ENCODE measurements around the gene CLNK. TPM values are rescaled to one million over a fixed set of nuclear protein-coding genes. Genes with fewer than 3 reads are reported as not detected.

The CLNK gene
- polyA plus RNA-seq, 2 of the 4 experiments (the other 2 are of a cell fraction): not detected

DNA sequence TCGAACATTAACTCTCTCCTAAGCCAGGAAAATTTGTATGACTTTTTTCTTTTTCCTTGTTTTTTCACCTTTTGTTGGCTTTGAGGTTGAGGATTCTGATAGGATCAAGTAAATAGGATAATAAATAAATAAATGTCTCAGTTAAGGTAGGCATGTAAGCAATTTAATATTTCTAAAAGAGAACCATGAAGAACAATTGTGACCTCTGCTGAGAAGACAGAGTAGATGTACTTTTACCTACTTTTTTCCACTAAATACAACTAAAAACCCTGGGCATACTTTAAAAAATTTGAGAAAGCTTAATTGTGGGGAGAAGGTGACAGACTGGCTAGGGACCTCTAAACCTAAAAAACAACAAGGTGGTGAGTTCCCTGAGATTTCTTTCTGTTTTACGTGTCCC, 31.6 kb upstream of the CLNK start:
- ATAC-seq (no peak), DNase-seq (ENCODE audit: low read depth in 1 of 2, low spot score in 1 of 2) (no peak), FAIRE-seq (no peak)
- 22% methylated on average over 2 of the region's 2 CpGs for WGBS (ENCODE audit: missing lambda C conversion rate)
- H3K4me1 ChIP-seq: no peaks in the 10 kb centered on the region
- H3K9me3 ChIP-seq: no peaks in the 10 kb centered on the region
- no peak overlapping the region for H3K4me2 ChIP-seq
- TF ChIP-seq RAD21 (conservative IDR thresholded peaks at IDR 0.05 in 1 of 2, IDR thresholded peaks at IDR 0.05 in 1 of 2) (no peak), RCOR1 (IDR thresholded peaks at IDR 0.05; ENCODE audit: low read depth, low read length) (no peak), ZNF302 (CRISPR knock-in tag; IDR thresholded peaks at IDR 0.05) (no peak), CBX2 (IDR thresholded peaks at IDR 0.05; ENCODE audit: borderline replicate concordance, low read depth) (no peak), POLR2A (IDR thresholded peaks at IDR 0.05; ENCODE audit: low read length) (no peak), FOSB (CRISPR knock-in tag; IDR thresholded peaks at IDR 0.05) (no peak), NPAS2 (CRISPR knock-in tag; IDR thresholded peaks at IDR 0.05; ENCODE audit: borderline replicate concordance) (no peak), HOXB13 (CRISPR knock-in tag; IDR thresholded peaks at IDR 0.05; ENCODE audit: low read depth) (no peak), TFCP2L1 (CRISPR knock-in tag; IDR thresholded peaks at IDR 0.05) (no peak), EHMT2 (IDR thresholded peaks at IDR 0.05; ENCODE audit: low read depth) (no peak)
- TF ChIP-seq, protein P1, sequence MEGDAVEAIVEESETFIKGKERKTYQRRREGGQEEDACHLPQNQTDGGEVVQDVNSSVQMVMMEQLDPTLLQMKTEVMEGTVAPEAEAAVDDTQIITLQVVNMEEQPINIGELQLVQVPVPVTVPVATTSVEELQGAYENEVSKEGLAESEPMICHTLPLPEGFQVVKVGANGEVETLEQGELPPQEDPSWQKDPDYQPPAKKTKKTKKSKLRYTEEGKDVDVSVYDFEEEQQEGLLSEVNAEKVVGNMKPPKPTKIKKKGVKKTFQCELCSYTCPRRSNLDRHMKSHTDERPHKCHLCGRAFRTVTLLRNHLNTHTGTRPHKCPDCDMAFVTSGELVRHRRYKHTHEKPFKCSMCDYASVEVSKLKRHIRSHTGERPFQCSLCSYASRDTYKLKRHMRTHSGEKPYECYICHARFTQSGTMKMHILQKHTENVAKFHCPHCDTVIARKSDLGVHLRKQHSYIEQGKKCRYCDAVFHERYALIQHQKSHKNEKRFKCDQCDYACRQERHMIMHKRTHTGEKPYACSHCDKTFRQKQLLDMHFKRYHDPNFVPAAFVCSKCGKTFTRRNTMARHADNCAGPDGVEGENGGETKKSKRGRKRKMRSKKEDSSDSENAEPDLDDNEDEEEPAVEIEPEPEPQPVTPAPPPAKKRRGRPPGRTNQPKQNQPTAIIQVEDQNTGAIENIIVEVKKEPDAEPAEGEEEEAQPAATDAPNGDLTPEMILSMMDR (IDR thresholded peaks at IDR 0.05): no peak
- TF ChIP-seq, protein P2, sequence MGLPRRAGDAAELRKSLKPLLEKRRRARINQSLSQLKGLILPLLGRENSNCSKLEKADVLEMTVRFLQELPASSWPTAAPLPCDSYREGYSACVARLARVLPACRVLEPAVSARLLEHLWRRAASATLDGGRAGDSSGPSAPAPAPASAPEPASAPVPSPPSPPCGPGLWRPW (IDR thresholded peaks at IDR 0.05): no peak
- TF ChIP-seq, protein P3, sequence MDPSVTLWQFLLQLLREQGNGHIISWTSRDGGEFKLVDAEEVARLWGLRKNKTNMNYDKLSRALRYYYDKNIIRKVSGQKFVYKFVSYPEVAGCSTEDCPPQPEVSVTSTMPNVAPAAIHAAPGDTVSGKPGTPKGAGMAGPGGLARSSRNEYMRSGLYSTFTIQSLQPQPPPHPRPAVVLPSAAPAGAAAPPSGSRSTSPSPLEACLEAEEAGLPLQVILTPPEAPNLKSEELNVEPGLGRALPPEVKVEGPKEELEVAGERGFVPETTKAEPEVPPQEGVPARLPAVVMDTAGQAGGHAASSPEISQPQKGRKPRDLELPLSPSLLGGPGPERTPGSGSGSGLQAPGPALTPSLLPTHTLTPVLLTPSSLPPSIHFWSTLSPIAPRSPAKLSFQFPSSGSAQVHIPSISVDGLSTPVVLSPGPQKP (IDR thresholded peaks at IDR 0.05; ENCODE audit: low read depth, low read length): no peak
- no peak overlapping the region for H3K27ac ChIP-seq
- H3K4me3 ChIP-seq: no peak overlapping the region
- ChIA-PET POLR2A (no interaction called here), CTCF (no interaction called here)

DNA sequence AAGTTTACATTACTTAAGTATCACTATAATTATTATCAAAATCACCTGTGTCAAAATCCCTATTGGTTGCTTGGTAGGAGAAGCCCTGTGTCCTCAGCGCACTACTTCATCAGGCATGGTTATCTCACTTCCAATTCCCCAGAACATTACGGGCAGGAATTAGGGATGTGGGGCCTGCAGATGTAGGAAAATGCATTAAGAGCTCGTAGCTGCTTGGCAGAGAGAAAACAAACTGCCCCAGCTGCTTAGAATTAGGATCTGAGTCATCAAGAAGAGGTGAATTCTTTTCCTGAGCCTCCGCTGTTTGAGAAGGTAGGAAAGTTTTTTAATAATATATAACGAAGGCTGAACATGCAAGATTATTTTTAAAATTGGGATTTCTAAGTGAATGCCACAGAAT, 31.1 kb upstream of the CLNK start:
- WGBS (ENCODE audit: missing lambda C conversion rate): 17% methylated on average over 5 of the region's 5 CpGs
- no peak for FAIRE-seq
- no peaks in the 10 kb centered on the region for H3K4me1 ChIP-seq
- no peaks in the 10 kb centered on the region for H3K9me3 ChIP-seq
- H3K4me3 ChIP-seq: no peak overlapping the region
- H3K27ac ChIP-seq: no peak overlapping the region
- no peak for ATAC-seq
- DNase-seq (ENCODE audit: low read depth in 1 of 2, low spot score in 1 of 2): no peak
- no peak overlapping the region for H3K4me2 ChIP-seq
- ChIA-PET CTCF (no interaction called here), POLR2A (no interaction called here)
- no peak for TF ChIP-seq SMC3 (IDR thresholded peaks at IDR 0.05)
- no peak for TF ChIP-seq KDM1A (IDR thresholded peaks at IDR 0.05; ENCODE audit: low read depth)
- TF ChIP-seq MYC (IDR thresholded peaks at IDR 0.05; ENCODE audit: borderline replicate concordance, low read length): no peak
- no peak for TF ChIP-seq JUNB (IDR thresholded peaks at IDR 0.05)
- TF ChIP-seq NFE2L2 (conservative IDR thresholded peaks at IDR 0.05; ENCODE audit: low read length): no peak
- no peak for TF ChIP-seq ZFP36 (IDR thresholded peaks at IDR 0.05; ENCODE audit: borderline replicate concordance, partially characterized antibody)
- TF ChIP-seq, protein P1 (IDR thresholded peaks at IDR 0.05): no peak
- no peak for TF ChIP-seq RFX5 (IDR thresholded peaks at IDR 0.05)
- no peak for TF ChIP-seq PHF8 (IDR thresholded peaks at IDR 0.05; ENCODE audit: borderline replicate concordance, low read depth)
- TF ChIP-seq HOXA7 (CRISPR knock-in tag; IDR thresholded peaks at IDR 0.05): no peak
- TF ChIP-seq, protein P4, sequence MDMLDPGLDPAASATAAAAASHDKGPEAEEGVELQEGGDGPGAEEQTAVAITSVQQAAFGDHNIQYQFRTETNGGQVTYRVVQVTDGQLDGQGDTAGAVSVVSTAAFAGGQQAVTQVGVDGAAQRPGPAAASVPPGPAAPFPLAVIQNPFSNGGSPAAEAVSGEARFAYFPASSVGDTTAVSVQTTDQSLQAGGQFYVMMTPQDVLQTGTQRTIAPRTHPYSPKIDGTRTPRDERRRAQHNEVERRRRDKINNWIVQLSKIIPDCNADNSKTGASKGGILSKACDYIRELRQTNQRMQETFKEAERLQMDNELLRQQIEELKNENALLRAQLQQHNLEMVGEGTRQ (IDR thresholded peaks at IDR 0.05): no peak
- TF ChIP-seq, protein P5, sequence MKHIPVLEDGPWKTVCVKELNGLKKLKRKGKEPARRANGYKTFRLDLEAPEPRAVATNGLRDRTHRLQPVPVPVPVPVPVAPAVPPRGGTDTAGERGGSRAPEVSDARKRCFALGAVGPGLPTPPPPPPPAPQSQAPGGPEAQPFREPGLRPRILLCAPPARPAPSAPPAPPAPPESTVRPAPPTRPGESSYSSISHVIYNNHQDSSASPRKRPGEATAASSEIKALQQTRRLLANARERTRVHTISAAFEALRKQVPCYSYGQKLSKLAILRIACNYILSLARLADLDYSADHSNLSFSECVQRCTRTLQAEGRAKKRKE (CRISPR knock-in tag; IDR thresholded peaks at IDR 0.05; ENCODE audit: low read depth): no peak
- no peak for TF ChIP-seq ZC3H11A (IDR thresholded peaks at IDR 0.05)
- TF ChIP-seq, protein P6, sequence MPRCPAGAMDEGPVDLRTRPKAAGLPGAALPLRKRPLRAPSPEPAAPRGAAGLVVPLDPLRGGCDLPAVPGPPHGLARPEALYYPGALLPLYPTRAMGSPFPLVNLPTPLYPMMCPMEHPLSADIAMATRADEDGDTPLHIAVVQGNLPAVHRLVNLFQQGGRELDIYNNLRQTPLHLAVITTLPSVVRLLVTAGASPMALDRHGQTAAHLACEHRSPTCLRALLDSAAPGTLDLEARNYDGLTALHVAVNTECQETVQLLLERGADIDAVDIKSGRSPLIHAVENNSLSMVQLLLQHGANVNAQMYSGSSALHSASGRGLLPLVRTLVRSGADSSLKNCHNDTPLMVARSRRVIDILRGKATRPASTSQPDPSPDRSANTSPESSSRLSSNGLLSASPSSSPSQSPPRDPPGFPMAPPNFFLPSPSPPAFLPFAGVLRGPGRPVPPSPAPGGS (IDR thresholded peaks at IDR 0.05): no peak
- TF ChIP-seq, protein P7, sequence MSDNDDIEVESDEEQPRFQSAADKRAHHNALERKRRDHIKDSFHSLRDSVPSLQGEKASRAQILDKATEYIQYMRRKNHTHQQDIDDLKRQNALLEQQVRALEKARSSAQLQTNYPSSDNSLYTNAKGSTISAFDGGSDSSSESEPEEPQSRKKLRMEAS (IDR thresholded peaks at IDR 0.05): no peak
- no peak for TF ChIP-seq EHF (CRISPR knock-in tag; IDR thresholded peaks at IDR 0.05)
- no peak for TF ChIP-seq KDM5A (IDR thresholded peaks at IDR 0.05)
- TF ChIP-seq, protein P8, sequence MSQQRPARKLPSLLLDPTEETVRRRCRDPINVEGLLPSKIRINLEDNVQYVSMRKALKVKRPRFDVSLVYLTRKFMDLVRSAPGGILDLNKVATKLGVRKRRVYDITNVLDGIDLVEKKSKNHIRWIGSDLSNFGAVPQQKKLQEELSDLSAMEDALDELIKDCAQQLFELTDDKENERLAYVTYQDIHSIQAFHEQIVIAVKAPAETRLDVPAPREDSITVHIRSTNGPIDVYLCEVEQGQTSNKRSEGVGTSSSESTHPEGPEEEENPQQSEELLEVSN (IDR thresholded peaks at IDR 0.05; ENCODE audit: borderline replicate concordance, low read depth): no peak
- no peak for TF ChIP-seq JUN (IDR thresholded peaks at IDR 0.05)
